22Rv1 (cell line): ENCODE measurements around the gene SYN1.

Experiments used
- H3K27ac ChIP-seq: fragments of 450-650 bp; 2 replicates; pipeline ENCODE4 v1.5.1; 2017
- ZFX ChIP-seq: fragments of 450-650 bp; IDR thresholded peaks from 2 replicates; pipeline ENCODE4 v1.6.1; 2017; ENCODE audit warnings: antibody characterized with exemption, borderline replicate concordance
- TF ChIP-seq, protein P1 (sequence below): fragments of 450-650 bp; IDR thresholded peaks from 2 replicates; pipeline ENCODE4 v1.5.1; 2017; ENCODE audit warnings: mild to moderate bottlenecking

Gene SYN1

DNA sequence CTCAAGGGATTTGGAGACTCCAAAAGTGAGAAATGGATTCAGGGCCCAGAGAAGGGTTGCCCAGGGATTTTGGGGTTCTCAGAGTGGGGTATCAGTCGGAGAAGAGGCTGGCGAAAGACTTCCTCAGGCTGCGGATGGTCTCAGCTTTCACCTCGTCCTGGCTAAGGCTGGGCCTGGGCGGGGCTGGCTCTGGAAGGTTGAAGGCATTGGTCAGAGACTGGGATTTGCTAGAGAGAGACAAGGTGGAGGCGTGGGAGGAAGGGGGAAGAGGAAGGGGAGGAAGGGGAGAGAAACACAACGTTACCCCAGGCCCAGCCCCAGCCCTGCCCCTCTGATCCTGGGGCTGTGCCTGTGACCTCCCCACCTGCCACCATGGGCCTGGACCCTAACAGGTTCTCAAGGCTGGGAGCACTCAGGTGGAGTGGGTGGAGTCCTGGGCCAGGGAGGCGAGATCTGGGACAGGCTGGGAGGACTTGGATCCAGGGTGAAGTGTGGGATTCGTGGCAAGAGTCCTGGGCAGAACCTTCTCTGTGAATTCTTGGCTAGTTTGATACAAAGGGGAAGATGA is 46.8 kb downstream of the SYN1 start:
- H3K27ac ChIP-seq: peak overlapping the region; percentile 61
- TF ChIP-seq, protein P1, sequence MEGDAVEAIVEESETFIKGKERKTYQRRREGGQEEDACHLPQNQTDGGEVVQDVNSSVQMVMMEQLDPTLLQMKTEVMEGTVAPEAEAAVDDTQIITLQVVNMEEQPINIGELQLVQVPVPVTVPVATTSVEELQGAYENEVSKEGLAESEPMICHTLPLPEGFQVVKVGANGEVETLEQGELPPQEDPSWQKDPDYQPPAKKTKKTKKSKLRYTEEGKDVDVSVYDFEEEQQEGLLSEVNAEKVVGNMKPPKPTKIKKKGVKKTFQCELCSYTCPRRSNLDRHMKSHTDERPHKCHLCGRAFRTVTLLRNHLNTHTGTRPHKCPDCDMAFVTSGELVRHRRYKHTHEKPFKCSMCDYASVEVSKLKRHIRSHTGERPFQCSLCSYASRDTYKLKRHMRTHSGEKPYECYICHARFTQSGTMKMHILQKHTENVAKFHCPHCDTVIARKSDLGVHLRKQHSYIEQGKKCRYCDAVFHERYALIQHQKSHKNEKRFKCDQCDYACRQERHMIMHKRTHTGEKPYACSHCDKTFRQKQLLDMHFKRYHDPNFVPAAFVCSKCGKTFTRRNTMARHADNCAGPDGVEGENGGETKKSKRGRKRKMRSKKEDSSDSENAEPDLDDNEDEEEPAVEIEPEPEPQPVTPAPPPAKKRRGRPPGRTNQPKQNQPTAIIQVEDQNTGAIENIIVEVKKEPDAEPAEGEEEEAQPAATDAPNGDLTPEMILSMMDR: no peak
- TF ChIP-seq ZFX: no peak

DNA sequence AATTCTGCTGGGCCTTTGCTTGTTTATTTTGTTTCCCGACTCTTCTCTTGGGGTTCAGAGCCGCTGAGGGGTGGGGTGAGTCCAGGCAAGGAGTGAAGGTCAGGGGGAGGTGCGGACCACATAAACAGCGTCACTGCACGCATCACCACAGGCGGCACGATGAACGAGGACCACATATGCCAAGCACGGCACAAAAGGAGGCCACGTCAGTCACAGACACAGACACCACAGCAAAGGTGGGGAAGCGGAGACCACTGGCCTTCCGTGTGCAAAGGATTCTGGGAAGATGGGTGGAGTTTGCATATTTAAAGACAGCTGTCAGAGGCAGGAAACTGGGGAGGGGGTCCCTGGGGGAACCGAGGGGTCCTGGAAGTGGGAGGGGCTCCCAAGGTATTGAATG is 47.8 kb downstream of the SYN1 start:
- H3K27ac ChIP-seq: peak overlapping the region; percentile 61
- TF ChIP-seq ZFX: no peak
- TF ChIP-seq, protein P1: no peak

DNA sequence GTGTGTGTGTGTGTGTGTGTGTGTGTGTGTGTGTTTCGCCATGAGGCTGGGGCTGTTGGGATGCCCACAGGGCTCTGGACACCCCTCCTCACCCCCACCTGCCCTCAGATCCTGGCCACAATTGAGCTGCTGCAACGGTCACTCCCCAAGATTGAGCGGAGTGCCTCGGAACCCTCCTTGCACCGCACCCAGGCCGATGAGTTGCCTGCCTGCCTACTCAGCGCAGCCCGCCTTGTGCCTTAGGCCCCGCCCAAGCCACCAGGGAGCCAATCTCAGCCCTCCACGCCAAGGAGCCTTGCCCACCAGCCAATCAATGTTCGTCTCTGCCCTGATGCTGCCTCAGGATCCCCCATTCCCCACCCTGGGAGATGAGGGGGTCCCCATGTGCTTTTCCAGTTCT is 48.4 kb downstream of the SYN1 start:
- no peak overlapping the region for H3K27ac ChIP-seq
- TF ChIP-seq ZFX: no peak
- TF ChIP-seq, protein P1: no peak

DNA sequence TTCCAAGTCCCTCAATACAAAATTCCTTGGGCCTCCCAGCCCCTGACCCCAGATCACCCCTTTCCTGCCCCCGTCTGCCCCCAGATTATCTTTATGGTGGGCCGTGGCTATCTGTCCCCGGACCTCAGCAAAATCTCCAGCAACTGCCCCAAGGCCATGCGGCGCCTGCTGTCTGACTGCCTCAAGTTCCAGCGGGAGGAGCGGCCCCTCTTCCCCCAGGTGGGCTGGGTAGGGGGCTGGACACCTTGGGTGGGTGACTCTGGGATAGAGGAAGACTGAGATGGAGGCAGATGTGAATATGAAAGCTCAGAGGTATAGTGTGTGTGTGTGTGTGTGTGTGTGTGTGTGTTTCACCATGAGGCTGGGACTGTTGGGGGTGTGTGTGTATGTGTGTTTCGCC is 48.9 kb downstream of the SYN1 start:
- no peak for TF ChIP-seq ZFX
- TF ChIP-seq, protein P1: no peak
- no peak overlapping the region for H3K27ac ChIP-seq

DNA sequence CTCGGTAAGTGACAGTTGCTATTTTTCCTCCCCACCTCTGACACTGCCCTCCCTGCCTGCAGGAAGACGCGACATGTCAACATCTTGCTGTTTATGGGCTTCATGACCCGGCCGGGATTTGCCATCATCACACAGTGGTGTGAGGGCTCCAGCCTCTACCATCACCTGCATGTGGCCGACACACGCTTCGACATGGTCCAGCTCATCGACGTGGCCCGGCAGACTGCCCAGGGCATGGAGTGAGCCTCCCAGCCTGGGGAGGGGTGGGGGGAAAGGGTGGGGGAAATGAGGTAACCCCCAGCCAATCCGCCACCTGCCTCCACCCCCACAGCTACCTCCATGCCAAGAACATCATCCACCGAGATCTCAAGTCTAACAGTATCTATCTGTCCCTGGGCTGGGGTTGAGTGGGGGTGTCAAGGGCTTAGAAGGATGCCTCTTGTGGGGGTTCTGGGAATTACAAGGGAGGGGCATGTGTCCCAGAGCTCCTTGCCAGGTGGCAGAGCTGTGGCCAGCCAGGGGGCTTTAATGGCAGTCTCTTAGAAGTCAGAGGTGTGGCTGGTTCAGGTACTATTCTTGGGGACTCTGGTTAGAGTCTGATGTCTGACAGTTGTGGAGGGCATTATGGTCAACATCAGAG is 50.9 kb downstream of the SYN1 start:
- TF ChIP-seq, protein P1: peak; percentile 51
- TF ChIP-seq ZFX: no peak
- H3K27ac ChIP-seq: no peak overlapping the region

DNA sequence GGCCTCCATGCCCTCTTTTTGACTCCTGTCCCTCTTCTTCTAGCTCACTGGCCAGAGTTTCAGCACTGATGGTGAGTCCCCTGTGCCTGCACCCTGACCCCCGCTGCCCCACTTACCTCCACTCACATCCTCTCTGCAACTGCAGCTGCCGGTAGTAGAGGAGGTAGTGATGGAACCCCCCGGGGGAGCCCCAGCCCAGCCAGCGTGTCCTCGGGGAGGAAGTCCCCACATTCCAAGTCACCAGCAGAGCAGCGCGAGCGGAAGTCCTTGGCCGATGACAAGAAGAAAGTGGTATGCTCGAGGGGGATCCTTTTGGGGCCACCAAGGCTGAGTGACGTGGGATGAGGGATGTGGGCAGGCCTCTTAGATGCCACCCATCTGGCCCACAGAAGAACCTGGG is 52.8 kb downstream of the SYN1 start:
- no peak for TF ChIP-seq ZFX
- TF ChIP-seq, protein P1: no peak
- no peak overlapping the region for H3K27ac ChIP-seq

DNA sequence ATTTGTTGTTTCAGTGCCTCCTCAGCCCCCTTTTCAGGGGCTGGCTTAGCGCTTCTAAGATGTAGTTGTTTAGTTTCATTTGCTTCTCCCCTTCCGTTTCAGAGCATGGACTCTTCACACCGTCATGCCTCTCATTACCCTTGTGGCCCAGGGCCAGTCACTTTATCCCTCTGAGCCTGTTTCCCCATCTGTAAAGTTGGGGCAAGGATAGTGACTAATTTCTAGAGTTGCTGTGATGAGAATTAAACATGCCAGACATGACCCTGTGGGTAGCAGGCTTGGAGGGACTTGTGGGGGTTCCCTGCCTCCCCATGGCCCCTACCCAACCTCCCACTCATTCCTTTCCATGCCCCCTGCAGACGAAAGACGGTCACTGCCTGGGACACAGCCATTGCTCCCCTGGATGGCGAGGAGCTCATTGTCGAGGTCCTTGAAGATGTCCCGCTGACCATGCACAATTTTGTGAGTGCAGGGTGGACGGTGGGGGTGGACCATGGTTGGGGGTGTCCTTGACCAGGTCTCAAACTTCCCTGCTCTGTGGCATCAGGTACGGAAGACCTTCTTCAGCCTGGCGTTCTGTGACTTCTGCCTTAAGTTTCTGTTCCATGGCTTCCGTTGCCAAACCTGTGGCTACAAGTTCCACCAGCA is 55.1 kb downstream of the SYN1 start:
- TF ChIP-seq, protein P1: no peak
- TF ChIP-seq ZFX: no peak
- H3K27ac ChIP-seq: no peak overlapping the region
